Activated T-cell treated with anti-CD3 and anti-CD28 coated beads, Interleukin-2, amount 50 U/mL, for 24 hours (primary cell): ENCODE measurements around the gene ZSCAN21.
A peak's percentile ranks its signal among the peaks of the same experiment; 100 is the strongest.

ENCODE experiments used
- DNase-seq: peaks from one replicate; pipeline ENCODE4 v3.0.0-alpha.2; 2020
- H3K27ac Mint-ChIP-seq: 2 replicates; pipeline ENCODE4 v1.8.0; 2020; ENCODE audit warnings: mild to moderate bottlenecking, mixed read lengths
- H3K27me3 Mint-ChIP-seq: 2 replicates; pipeline ENCODE4 v1.8.0; 2020; ENCODE audit warnings: mixed read lengths
- H3K36me3 Mint-ChIP-seq: 2 replicates; pipeline ENCODE4 v1.8.0; 2020; ENCODE audit warnings: low read depth, mixed read lengths
- H3K4me1 Mint-ChIP-seq: 2 replicates; pipeline ENCODE4 v1.8.0; 2020; ENCODE audit warnings: low read depth, mixed read lengths
- H3K4me3 Mint-ChIP-seq: 2 replicates; pipeline ENCODE4 v1.8.0; 2020; ENCODE audit warnings: mild to moderate bottlenecking, moderate library complexity, mixed read lengths
- H3K9me3 Mint-ChIP-seq: 2 replicates; pipeline ENCODE4 v1.8.0; 2020; ENCODE audit warnings: mixed read lengths

ZSCAN21 gene

GRCh38 chr7:100093498-100093897, 43.9 kb downstream of the ZSCAN21 start:
- H3K36me3 Mint-ChIP-seq = peaks cover 98% of the 10 kb centered on the region

DNA sequence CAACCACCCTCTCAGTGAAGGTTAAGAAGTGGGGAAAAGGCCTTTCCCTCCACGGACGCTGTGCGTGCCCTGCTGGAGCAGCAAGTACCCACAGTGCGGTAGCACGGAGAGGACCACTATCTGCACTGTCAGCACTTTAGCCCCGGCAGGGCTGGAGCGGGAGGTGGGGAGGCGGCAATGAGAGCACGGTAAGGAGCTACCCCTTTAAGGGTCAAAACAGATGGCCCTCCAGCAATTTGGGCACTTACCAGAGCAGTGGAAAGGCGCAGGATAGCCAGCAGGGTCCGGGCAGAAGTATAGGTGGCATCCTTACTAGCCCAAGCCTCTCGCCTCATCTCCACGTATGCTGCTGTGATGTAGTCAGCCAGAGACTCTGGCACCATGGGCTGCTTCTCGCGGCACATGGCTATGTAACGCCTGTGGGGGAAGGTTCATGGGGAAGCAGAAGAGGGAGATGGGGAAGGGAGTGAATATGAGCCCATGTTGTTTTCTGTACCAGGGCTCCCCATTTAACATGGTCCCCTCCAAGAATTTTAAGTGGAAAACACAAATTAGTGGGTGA, 44.4 kb downstream of the ZSCAN21 start:
- Mint-ChIP-seq H3K4me3 (no peak overlapping the region), H3K27ac (peak overlapping the region; percentile 97), H3K36me3 (peaks cover 100% of the 10 kb centered on the region), H3K27me3 (no peaks in the 10 kb centered on the region), H3K9me3 (no peaks in the 10 kb centered on the region), H3K4me1 (peaks cover 71% of the 10 kb centered on the region)
- no peak for DNase-seq

More at GRCh38 chr7:100093498-100093897, 43.9 kb downstream of the ZSCAN21 start:
- no peak for DNase-seq
- H3K9me3 Mint-ChIP-seq = no peaks in the 10 kb centered on the region
- H3K4me3 Mint-ChIP-seq = no peak overlapping the region
- H3K27ac Mint-ChIP-seq = peak overlapping the region; percentile 97
- H3K4me1 Mint-ChIP-seq = peaks cover 67% of the 10 kb centered on the region
- no peaks in the 10 kb centered on the region for H3K27me3 Mint-ChIP-seq

DNA sequence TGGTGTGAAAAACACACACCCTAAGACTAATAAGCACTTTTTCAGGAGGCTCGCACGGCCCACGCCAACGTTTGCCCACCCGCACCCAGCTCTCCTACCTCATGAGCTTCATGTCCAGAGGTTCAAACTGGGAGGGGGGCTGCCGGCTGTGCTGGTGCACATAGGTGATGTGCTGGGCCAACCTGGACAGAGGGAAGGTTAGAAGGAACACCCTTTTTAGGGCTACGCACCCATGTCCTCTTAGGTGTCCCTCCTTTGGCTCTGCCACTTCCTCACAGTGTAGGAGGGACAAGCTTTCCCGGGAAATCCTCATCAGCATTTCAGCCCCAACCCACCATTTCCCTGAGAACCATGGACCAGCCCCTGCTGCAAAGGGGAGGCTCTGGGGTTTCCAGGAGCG, 45.7 kb downstream of the ZSCAN21 start:
- peaks cover 75% of the 10 kb centered on the region for H3K4me1 Mint-ChIP-seq
- H3K9me3 Mint-ChIP-seq = no peaks in the 10 kb centered on the region

GRCh38 chr7:100095704-100096103, 46.1 kb downstream of the ZSCAN21 start:
- Mint-ChIP-seq H3K9me3 (no peaks in the 10 kb centered on the region), H3K4me1 (peaks cover 71% of the 10 kb centered on the region), H3K27ac (peak overlapping the region; percentile 84), H3K27me3 (no peaks in the 10 kb centered on the region), H3K4me3 (no peak overlapping the region), H3K36me3 (peaks cover 100% of the 10 kb centered on the region)
- DNase-seq = no peak

More for the DNA sequence above, 45.7 kb downstream of the ZSCAN21 start:
- H3K36me3 Mint-ChIP-seq = peaks cover 100% of the 10 kb centered on the region
- H3K27ac Mint-ChIP-seq = peak overlapping the region; percentile 84
- no peaks in the 10 kb centered on the region for H3K27me3 Mint-ChIP-seq
- no peak for DNase-seq
- H3K4me3 Mint-ChIP-seq = no peak overlapping the region

- Mint-ChIP-seq H3K36me3 (peaks cover 85% of the 10 kb centered on the region), H3K4me3 (peak overlapping the region; percentile 97), H3K27me3 (no peaks in the 10 kb centered on the region), H3K4me1 (peaks cover 55% of the 10 kb centered on the region), H3K9me3 (no peaks in the 10 kb centered on the region), H3K27ac (peak overlapping the region; percentile 99)
- DNase-seq = no peak
These were observed 49.3 kb downstream of the ZSCAN21 start for GRCh38 chr7:100098913-100099312.

DNA sequence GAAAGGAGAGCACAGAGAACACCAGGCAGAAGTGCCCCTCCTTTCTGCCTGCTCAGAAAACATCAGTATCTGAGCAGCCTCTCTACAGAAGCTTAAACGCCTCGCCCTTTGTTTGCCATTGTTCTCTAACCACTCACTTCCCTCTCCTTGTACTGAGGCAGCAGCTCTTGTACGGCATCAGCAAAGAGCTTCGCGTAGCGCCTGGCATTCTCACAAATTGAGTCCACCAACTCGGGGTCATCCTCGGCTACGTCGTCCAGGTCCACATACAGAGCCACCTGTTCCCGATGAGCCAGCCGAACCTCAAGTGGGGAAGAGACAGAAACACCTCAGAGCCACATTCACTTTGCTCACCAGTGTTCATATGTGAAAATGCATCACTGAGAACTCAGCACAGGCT, 49.9 kb downstream of the ZSCAN21 start:
- Mint-ChIP-seq H3K9me3 (no peaks in the 10 kb centered on the region), H3K4me3 (peak overlapping the region; percentile 97), H3K36me3 (peaks cover 83% of the 10 kb centered on the region), H3K27ac (peak overlapping the region; percentile 99), H3K4me1 (peaks cover 54% of the 10 kb centered on the region), H3K27me3 (no peaks in the 10 kb centered on the region)
- no peak for DNase-seq

GRCh38 chr7:100100420-100101015, 50.9 kb downstream of the ZSCAN21 start:
- Mint-ChIP-seq H3K27ac (peak overlapping the region; percentile 99), H3K36me3 (peaks cover 82% of the 10 kb centered on the region), H3K27me3 (no peaks in the 10 kb centered on the region), H3K4me3 (peak overlapping the region; percentile 97), H3K9me3 (no peaks in the 10 kb centered on the region), H3K4me1 (peaks cover 50% of the 10 kb centered on the region)
- DNase-seq = peak; percentile 92

- Mint-ChIP-seq H3K27ac (peak within 1 kb of the TSS; percentile 99), H3K4me1 (peaks cover 46% of the 10 kb centered on the region), H3K27me3 (no peaks in the 10 kb centered on the region), H3K9me3 (no peaks in the 10 kb centered on the region), H3K4me3 (peak within 1 kb of the TSS; percentile 97), H3K36me3 (peaks cover 82% of the 10 kb centered on the region)
- peak; percentile 97 for DNase-seq
These were observed 51.7 kb downstream of the ZSCAN21 start, which contains the start of the genes AP4M1 and MCM7 for GRCh38 chr7:100101016-100101862. Gene AP4M1, plus strand, starts transcription at chr7:100101643. Its CDS starts 72 bp downstream, at chr7:100101715. Gene MCM7, minus strand, starts transcription at chr7:100101397. Its CDS starts 103 bp downstream, at chr7:100101294.

DNA sequence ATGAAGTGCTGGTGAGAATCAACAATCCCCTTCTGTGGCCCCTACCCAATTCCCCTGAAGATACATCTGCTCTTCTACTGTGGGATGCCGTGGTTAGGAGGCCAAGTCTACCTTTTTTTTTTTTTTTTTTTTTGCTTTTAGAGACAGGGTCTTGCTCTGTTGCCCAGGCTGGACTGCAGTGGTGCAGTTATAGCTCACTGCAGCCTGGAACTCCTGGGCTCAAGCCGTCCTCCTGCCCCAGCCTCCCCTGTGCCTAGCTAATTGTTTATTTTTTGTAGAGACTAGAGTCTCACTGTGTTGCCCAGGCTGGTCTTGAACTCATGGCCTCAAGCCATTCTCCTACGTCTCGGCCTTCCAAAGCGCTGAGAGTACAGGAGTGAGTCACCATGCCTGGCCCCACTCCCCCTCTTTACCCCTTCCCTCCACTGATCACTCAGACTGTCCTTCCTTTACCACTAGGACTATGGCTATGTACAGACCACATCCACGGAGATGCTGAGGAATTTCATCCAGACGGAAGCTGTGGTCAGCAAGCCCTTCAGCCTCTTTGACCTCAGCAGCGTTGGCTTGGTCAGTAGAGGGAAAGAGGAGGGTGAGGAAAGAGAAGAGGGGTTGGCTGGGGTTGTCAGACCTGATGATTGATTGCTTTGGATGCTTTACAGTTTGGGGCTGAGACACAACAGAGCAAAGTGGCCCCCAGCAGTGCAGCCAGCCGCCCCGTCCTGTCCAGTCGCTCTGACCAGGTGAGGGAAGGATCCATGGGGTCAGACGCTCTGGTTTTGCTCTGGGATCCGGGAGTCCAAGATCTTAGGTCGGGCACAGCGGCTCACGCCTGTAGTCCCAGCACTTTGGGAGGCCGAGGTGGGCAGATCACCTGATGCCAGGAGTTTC, 53.6 kb downstream of the ZSCAN21 start:
- Mint-ChIP-seq H3K27ac (no peak overlapping the region), H3K9me3 (no peaks in the 10 kb centered on the region), H3K4me1 (peaks cover 33% of the 10 kb centered on the region), H3K27me3 (no peaks in the 10 kb centered on the region), H3K4me3 (peak overlapping the region; percentile 97), H3K36me3 (peaks cover 80% of the 10 kb centered on the region)
- no peak for DNase-seq

- DNase-seq = no peak
- peaks cover 80% of the 10 kb centered on the region for H3K36me3 Mint-ChIP-seq
- H3K27me3 Mint-ChIP-seq = no peaks in the 10 kb centered on the region
- H3K9me3 Mint-ChIP-seq = no peaks in the 10 kb centered on the region
- no peak overlapping the region for H3K4me3 Mint-ChIP-seq
- no peak overlapping the region for H3K27ac Mint-ChIP-seq
- peaks cover 13% of the 10 kb centered on the region for H3K4me1 Mint-ChIP-seq
These were observed 56.0 kb downstream of the ZSCAN21 start for GRCh38 chr7:100105534-100105933.

GRCh38 chr7:100106633-100107032, 57.1 kb downstream of the ZSCAN21 start:
- DNase-seq = no peak
- H3K36me3 Mint-ChIP-seq = peaks cover 80% of the 10 kb centered on the region
- no peaks in the 10 kb centered on the region for H3K27me3 Mint-ChIP-seq
- H3K4me3 Mint-ChIP-seq = no peak overlapping the region
- peaks cover 13% of the 10 kb centered on the region for H3K4me1 Mint-ChIP-seq
- H3K27ac Mint-ChIP-seq = peak overlapping the region; percentile 66
- no peaks in the 10 kb centered on the region for H3K9me3 Mint-ChIP-seq

DNA sequence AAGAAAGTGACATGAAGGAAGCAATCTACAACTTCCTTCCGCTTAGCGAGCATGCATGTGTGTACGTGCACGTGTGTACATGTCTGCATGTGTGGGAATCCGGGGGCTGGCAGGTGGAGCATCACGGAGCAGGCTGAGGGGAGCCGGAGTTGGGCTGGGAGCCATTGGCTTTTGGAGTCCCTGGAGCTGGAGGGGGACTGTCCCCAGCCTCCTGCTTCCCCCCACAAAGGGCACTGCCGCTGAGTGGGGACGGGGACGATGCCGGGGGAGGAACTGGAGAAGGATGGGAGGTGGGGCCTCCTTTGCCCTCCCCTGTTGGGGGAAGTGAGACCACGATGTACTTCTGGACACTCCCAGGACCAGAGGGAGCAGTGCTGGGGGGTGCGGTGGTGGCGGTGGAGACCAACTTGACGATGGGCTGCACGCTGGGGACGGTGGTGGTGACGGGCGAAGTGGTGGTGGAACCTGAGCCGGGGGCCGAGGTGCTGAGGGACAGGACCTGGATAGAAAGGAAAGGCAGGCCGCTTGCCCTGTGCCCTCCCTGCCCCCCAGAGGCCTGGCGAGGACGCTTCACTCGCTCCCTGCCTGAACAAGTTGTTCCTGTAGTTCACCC, 57.7 kb downstream of the ZSCAN21 start:
- Mint-ChIP-seq H3K4me3 (no peak overlapping the region), H3K4me1 (peaks cover 13% of the 10 kb centered on the region), H3K27ac (peak overlapping the region; percentile 66), H3K27me3 (no peaks in the 10 kb centered on the region), H3K36me3 (peaks cover 85% of the 10 kb centered on the region), H3K9me3 (no peaks in the 10 kb centered on the region)
- DNase-seq = no peak

DNA sequence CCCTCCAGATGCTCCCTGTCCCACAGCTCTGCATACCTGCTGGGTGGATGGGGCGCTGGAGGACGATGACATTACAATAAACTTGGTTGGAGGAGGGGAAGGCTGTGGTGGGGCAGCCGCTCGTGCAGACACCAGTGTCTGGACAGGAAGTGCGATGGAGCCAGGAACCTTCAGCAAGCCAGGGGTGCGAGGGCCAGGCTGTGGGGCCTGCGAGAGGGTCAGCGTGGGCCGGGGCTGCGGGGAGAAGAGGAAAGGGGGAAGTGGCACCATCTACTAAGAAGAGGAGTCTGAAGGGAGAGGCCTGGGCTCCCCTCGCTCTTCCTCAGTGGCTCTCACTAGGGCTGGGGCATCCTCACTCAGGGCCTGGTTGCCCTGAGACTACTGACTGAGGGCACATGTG, 58.3 kb downstream of the ZSCAN21 start:
- Mint-ChIP-seq H3K27me3 (no peaks in the 10 kb centered on the region), H3K4me1 (peaks cover 7% of the 10 kb centered on the region), H3K27ac (no peak overlapping the region), H3K36me3 (peaks cover 92% of the 10 kb centered on the region), H3K4me3 (no peak overlapping the region), H3K9me3 (no peaks in the 10 kb centered on the region)
- DNase-seq = no peak
